Spleen (tissue), 7 donors: ENCODE measurements around the gene OSGIN1.

ENCODE experiments used
- POLR2A ChIP-seq, 3 donors: fragments of 450-650 bp; IDR thresholded peaks; one replicate each; pipeline ENCODE4 v1.5.1; 2017; ENCODE audit warnings: antibody characterized with exemption in 3 of 3, mild to moderate bottlenecking in 1 of 3
- TF ChIP-seq, protein P1 (sequence below), 11 experiments: fragments of 200-600 bp in 7 of 11; fragments of 450-650 bp in 4 of 11; sonication (generic) in 4 of 11; IDR thresholded peaks in 8 of 11; conservative IDR thresholded peaks in 3 of 11; 1 replicate in 7 of 11; 2 replicates in 4 of 11; pipeline versions ENCODE4 v1.4.0 to v1.8.0; 2016 to 2021; ENCODE audit warnings: antibody characterized with exemption in 11 of 11, inconsistent platforms in 4 of 11, mild to moderate bottlenecking in 1 of 11
- donor health status: DM: no; HTN: no; CAD: no; lungs with moderate emphysema.
- donor health status: DM: no; HTN: no; CAD: no.
- donor health status: DM: no; HTN: no; CAD: no.

DNA sequence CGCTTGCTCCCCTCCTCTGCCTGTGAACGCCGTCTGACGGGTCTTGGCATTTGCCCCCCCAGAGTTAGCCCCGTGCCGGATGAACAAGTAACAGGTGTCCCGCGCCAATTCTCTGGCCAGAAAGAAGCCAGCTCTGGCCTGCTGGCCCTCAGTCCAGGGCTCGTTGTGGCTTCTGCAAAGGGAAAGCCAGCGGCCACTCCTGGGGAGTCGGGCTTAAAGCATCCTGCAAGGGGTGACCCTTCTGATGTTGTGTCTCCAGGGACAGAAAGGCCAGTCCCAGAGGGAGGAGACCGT lies 18.4 kb upstream of the OSGIN1 start:
- no peak for TF ChIP-seq POLR2A (IDR thresholded peaks at IDR 0.05)
- TF ChIP-seq, protein P1, sequence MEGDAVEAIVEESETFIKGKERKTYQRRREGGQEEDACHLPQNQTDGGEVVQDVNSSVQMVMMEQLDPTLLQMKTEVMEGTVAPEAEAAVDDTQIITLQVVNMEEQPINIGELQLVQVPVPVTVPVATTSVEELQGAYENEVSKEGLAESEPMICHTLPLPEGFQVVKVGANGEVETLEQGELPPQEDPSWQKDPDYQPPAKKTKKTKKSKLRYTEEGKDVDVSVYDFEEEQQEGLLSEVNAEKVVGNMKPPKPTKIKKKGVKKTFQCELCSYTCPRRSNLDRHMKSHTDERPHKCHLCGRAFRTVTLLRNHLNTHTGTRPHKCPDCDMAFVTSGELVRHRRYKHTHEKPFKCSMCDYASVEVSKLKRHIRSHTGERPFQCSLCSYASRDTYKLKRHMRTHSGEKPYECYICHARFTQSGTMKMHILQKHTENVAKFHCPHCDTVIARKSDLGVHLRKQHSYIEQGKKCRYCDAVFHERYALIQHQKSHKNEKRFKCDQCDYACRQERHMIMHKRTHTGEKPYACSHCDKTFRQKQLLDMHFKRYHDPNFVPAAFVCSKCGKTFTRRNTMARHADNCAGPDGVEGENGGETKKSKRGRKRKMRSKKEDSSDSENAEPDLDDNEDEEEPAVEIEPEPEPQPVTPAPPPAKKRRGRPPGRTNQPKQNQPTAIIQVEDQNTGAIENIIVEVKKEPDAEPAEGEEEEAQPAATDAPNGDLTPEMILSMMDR (IDR thresholded peaks at IDR 0.05 in 8 of 11, conservative IDR thresholded peaks at IDR 0.05 in 3 of 11), result no peak
